Hepatocyte (in vitro differentiated cells): Measurements from ENCODE around the gene ASL.

ENCODE experiments used
- CTCF ChIP-seq: fragments of 200-600 bp; sonication (generic); IDR thresholded peaks from 2 replicates; pipeline ENCODE4 v1.5.1; 2016; ENCODE audit warnings: antibody characterized with exemption, mild to moderate bottlenecking; ENCODE audit not compliant: poor library complexity
- EZH2phosphoT487 ChIP-seq: fragments of 200-600 bp; sonication (generic); IDR thresholded peaks from one replicate; pipeline ENCODE4 v1.6.1; 2018; ENCODE audit warnings: antibody characterized with exemption, mild to moderate bottlenecking, low read depth, moderate library complexity; ENCODE audit not compliant: unreplicated experiment, severe bottlenecking

DNA sequence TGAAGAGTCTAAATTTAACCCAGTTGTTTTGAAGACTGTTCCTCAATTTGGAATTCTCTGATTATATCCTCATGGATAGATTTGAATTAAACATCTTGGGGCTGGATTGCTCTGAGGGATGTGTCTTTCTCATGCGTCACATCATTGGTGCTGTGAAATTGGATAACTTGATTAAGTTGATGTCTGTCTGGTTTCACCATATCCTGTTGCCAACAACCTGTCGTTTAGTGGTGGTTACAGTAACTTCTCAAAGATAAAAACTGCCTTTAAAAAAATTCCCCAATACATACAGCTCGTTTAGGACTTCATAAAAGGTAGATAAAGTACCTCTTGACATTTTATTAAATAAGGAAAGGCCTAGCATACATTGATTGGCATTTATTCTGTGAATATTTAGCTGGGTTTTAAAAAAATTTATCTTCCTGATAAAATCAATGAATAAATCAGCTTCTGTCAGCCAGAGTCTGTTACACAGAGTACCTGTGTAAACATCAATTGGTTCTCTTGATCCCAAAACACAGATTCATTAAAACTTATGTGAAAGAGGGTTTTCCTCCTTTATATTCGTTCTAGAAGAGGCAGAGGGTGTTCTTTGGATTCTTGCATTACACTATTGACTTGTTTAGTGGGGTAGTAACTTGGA lies 49.6 kb downstream of the ASL start:
- no peak for TF ChIP-seq EZH2phosphoT487
- TF ChIP-seq CTCF: no peak
